ENCODE data around the gene ZNF564. TPM values are rescaled to one million over a fixed set of nuclear protein-coding genes. Genes with fewer than 3 reads are reported as not detected.

The ZNF564 gene
- total RNA-seq, 4 donors from 2014 or later: 16.4 to 25.6 (median 19.6) TPM

DNA sequence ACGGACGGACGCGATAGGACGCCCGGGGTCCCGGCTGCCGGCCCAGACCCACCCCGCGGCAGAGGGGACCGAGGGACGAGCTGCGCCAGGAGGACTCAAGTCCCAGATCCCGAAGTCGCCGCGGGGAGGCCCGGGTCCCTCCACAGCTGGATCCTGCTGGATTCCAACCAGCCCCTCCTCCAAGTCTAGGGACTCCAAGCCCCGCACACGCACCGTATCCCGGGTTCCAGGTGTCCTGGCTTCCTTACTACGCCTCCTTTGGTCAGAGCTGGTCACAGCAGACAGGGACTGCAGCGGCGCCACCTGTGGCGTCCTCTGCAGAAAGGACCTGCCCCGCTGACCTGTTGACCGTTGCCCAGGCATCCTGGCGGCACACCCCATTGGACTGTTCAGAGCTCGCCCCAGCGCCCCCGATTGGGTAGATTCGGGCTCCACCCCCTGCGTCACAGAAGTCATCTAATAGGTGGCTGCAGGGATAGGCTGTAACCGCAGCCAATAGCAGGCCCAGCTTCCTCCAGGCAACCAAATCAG is 37.7 kb downstream of the ZNF564 start:
- no peak for DNase-seq
- intact Hi-C loops (cut with DNase I; ENCODE audit: low total_unique reads): no loop called here
- in situ Hi-C loops (cut with MboI; ENCODE audit: low pct_ligation_motif_present in 1 of 4, low pct_unique_long_range_greater_than_20kb in 1 of 4, low sequenced_read_pairs in 3 of 4): no loop called here

DNA sequence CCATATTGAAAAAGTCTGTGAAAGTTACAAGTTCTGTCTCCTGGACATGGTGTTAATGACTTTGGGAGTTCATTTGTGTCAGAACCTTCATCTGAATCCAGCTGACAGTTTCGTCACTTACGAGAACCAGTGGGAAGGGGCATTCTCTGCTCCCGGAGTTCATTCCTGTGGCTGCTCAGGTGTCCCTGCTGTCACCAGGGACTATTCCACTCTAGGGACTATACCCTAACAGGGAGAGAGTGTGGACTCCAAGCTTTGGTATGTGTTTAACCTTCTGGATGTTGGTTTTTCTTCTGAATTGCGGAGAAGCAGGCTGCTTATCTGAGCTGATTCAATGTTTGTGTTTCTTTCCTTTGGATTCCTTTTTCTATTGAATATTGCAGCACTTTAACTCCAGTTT is 54.2 kb downstream of the ZNF564 start:
- in situ Hi-C loops (cut with MboI; ENCODE audit: low pct_ligation_motif_present in 1 of 4, low pct_unique_long_range_greater_than_20kb in 1 of 4, low sequenced_read_pairs in 3 of 4): no loop called here
- WGBS, 2 donors (ENCODE audit: low coverage in 1 of 2): 97 to 100% methylated on average over 1 to 4 of the region's 4 CpGs
- H3K4me1 ChIP-seq: peaks cover 4 to 11% (median 7%) of the 10 kb centered on the region in 4 donors
- intact Hi-C loops (cut with DNase I; ENCODE audit: low total_unique reads): no loop called here
- H3K36me3 ChIP-seq: no peaks in the 10 kb centered on the region
- H3K27me3 ChIP-seq: no peaks in the 10 kb centered on the region
- no peak for DNase-seq
- TF ChIP-seq POLR2A (IDR thresholded peaks at IDR 0.05) (no peak), EP300 (IDR thresholded peaks at IDR 0.05; ENCODE audit: low read depth) (no peak), POLR2AphosphoS5 (IDR thresholded peaks at IDR 0.05) (no peak)
- TF ChIP-seq, protein P1, sequence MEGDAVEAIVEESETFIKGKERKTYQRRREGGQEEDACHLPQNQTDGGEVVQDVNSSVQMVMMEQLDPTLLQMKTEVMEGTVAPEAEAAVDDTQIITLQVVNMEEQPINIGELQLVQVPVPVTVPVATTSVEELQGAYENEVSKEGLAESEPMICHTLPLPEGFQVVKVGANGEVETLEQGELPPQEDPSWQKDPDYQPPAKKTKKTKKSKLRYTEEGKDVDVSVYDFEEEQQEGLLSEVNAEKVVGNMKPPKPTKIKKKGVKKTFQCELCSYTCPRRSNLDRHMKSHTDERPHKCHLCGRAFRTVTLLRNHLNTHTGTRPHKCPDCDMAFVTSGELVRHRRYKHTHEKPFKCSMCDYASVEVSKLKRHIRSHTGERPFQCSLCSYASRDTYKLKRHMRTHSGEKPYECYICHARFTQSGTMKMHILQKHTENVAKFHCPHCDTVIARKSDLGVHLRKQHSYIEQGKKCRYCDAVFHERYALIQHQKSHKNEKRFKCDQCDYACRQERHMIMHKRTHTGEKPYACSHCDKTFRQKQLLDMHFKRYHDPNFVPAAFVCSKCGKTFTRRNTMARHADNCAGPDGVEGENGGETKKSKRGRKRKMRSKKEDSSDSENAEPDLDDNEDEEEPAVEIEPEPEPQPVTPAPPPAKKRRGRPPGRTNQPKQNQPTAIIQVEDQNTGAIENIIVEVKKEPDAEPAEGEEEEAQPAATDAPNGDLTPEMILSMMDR (IDR thresholded peaks at IDR 0.05): no peak
- H3K27ac ChIP-seq: no peak overlapping the region
- no peak overlapping the region for H3K4me3 ChIP-seq
- no peaks in the 10 kb centered on the region for H3K9me3 ChIP-seq

More for the DNA sequence above, 37.7 kb downstream of the ZNF564 start:
- Histone ChIP-seq H3K27me3 (no peaks in the 10 kb centered on the region), H3K36me3 (peaks cover 0 to 8% (median 0%) of the 10 kb centered on the region in 4 donors), H3K27ac (no peak overlapping the region), H3K4me3 (no peak overlapping the region), H3K4me1 (no peaks in the 10 kb centered on the region), H3K9me3 (peaks cover 13 to 17% of the 10 kb centered on the region in 2 donors)
- no peak for TF ChIP-seq EP300 (IDR thresholded peaks at IDR 0.05; ENCODE audit: low read depth)
- TF ChIP-seq, protein P1 (IDR thresholded peaks at IDR 0.05): no peak
- WGBS, 2 donors (ENCODE audit: low coverage in 1 of 2): 59% methylated on average over 33 of the region's 35 CpGs; no CpG with 5 or more reads in 1 of the 2 donors

DNA sequence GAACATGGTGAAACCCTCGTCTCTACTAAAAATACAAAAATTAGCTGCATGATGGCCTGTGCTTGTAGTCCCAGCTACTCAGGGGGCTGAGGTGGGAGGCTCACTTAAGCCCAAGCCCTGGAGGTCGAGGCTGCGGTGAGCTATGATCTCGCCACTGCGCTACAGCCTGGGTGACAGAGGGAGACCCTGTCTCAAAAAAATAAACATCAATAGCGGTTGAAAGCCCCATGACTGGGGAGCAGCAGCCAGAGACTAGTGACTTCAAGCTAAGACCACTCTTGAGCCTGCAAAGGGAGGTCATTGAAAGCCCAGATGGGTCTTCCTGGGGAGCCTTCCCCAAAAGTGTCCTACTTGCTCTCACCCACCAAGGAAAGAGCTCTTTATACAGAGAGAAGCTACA is 54.8 kb downstream of the ZNF564 start:
- H3K27me3 ChIP-seq: no peaks in the 10 kb centered on the region
- H3K4me3 ChIP-seq: no peak overlapping the region
- TF ChIP-seq POLR2A (IDR thresholded peaks at IDR 0.05) (no peak), POLR2AphosphoS5 (IDR thresholded peaks at IDR 0.05) (no peak), EP300 (IDR thresholded peaks at IDR 0.05; ENCODE audit: low read depth) (no peak)
- TF ChIP-seq, protein P1 (IDR thresholded peaks at IDR 0.05): no peak
- H3K4me1 ChIP-seq: peaks cover 4 to 11% (median 7%) of the 10 kb centered on the region in 4 donors
- 38 to 95% methylated on average over 1 to 6 of the region's 6 CpGs for WGBS, 2 donors (ENCODE audit: low coverage in 1 of 2)
- H3K27ac ChIP-seq: no peak overlapping the region
- no peak for DNase-seq
- intact Hi-C loops (cut with DNase I; ENCODE audit: low total_unique reads): no loop called here
- H3K36me3 ChIP-seq: no peaks in the 10 kb centered on the region
- H3K9me3 ChIP-seq: no peaks in the 10 kb centered on the region
- in situ Hi-C loops (cut with MboI; ENCODE audit: low pct_ligation_motif_present in 1 of 4, low pct_unique_long_range_greater_than_20kb in 1 of 4, low sequenced_read_pairs in 3 of 4): no loop called here

DNA sequence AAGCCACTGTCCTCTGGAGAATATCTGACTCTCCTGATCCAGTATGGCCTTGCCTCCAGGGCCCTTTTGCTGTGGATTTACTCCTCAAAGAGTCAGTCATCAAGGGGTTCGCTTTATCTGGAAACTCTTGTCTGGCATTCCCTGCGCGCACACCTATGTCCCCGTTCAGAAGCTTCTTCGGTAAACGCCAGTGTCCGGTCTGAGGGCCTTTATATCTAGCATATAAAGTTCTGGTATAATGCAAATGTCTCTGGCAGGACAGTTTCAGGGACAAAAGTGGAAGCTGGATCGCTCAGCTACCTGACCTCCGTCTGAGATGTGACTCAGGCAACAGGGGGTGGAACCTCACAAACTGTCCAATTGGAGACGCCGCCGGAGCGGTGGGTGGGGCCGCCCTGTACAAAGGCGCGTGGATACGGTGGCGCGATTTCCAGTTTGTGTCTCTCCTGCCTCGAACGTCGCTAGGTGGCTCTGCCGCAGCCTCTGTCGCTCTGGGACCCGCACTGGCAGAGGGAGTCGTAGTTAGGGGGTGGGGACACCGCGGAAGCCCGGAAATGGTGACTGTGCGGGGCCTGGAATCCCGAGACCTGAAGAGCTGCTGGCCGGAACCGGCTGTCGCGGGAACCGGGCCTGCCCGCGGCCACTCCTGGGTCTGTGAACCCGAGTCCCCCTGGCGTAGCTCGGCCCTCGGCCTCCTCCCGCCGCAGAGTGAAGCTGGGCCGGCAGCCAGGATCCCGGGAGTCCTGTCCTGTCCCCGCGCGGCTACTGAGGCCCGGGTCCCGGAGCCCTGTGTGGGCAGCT is 56.1 kb downstream of the ZNF564 start:
- in situ Hi-C loops (cut with MboI; ENCODE audit: low pct_ligation_motif_present in 1 of 4, low pct_unique_long_range_greater_than_20kb in 1 of 4, low sequenced_read_pairs in 3 of 4): no loop called here
- intact Hi-C loops (cut with DNase I; ENCODE audit: low total_unique reads): no loop called here
- peak; percentile 97 for DNase-seq

More for the DNA sequence above, 56.1 kb downstream of the ZNF564 start:
- no peaks in the 10 kb centered on the region for H3K36me3 ChIP-seq
- TF ChIP-seq, protein P1 (IDR thresholded peaks at IDR 0.05): peak in 4 of 5 experiments; percentile 18 to 42 (median 32)
- TF ChIP-seq POLR2A (IDR thresholded peaks at IDR 0.05): peak; percentile 84
- no peak for TF ChIP-seq EP300 (IDR thresholded peaks at IDR 0.05; ENCODE audit: low read depth)
- peak; percentile 82 to 91 (median 90) for TF ChIP-seq POLR2AphosphoS5 (IDR thresholded peaks at IDR 0.05)
- 1% methylated on average over 51 of the region's 51 CpGs; no CpG with 5 or more reads in 1 of the 2 donors for WGBS, 2 donors (ENCODE audit: low coverage in 1 of 2)
- no peaks in the 10 kb centered on the region for H3K9me3 ChIP-seq
- no peaks in the 10 kb centered on the region for H3K27me3 ChIP-seq
- peaks cover 4 to 11% (median 7%) of the 10 kb centered on the region in 4 donors for H3K4me1 ChIP-seq
- H3K4me3 ChIP-seq: peak overlapping the region; percentile 37 to 76 (median 60)
- peak overlapping the region; percentile 82 to 93 (median 82) for H3K27ac ChIP-seq
